NK-92 (cell line): ENCODE data around the gene TSR3.

Experiments
- DNase-seq: peaks from one replicate; lab custom pipeline; 2025; ENCODE audit not compliant: unreplicated experiment; lab: John Stamatoyannopoulos, UW

The TSR3 gene

DNA sequence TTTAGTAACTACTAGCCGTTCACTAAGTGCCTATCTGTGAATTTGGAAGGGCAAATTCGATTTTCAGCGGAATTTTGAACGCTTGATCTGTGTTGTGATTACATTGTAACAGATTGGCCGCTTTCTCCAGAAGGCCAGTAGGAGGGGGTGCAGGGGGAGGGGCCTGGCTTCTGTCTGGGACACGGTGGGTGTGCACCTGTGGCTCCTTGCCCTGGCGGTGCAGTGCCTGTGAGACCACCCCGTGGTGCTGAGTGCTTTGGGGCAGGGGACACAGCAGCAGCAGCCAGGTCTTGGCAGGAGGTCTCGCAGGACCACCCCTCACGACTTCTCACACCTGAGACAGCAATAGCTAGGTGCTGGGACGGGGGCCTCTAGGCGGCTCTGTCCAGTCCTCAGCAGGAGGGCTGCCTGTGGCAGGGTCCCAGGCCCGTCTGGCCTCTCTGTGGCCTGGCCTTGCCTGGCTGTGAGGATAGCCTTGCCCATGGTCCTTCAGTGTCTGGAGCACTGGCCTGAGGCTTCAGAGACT lies 40.4 kb downstream of the TSR3 start:
- no peak for DNase-seq

DNA sequence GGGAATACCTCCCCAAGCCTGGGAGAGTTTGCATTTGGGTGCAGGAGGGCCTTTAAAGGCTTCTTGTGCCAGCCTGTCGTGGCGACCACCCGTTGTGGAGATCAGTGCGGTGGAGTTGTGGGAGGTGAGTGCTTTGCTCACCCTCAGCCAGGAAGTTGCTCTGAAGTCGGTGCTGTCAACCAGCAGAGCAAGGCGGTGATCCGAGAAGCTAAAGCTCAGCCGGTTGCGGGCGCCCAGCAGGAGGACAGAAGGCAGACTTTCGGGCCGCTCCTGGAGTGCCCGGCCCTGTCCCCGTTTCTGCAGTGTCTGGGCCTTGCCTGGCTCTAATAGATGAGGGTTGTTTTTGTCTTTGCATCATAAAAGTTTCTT lies 40.9 kb downstream of the TSR3 start:
- no peak for DNase-seq

DNA sequence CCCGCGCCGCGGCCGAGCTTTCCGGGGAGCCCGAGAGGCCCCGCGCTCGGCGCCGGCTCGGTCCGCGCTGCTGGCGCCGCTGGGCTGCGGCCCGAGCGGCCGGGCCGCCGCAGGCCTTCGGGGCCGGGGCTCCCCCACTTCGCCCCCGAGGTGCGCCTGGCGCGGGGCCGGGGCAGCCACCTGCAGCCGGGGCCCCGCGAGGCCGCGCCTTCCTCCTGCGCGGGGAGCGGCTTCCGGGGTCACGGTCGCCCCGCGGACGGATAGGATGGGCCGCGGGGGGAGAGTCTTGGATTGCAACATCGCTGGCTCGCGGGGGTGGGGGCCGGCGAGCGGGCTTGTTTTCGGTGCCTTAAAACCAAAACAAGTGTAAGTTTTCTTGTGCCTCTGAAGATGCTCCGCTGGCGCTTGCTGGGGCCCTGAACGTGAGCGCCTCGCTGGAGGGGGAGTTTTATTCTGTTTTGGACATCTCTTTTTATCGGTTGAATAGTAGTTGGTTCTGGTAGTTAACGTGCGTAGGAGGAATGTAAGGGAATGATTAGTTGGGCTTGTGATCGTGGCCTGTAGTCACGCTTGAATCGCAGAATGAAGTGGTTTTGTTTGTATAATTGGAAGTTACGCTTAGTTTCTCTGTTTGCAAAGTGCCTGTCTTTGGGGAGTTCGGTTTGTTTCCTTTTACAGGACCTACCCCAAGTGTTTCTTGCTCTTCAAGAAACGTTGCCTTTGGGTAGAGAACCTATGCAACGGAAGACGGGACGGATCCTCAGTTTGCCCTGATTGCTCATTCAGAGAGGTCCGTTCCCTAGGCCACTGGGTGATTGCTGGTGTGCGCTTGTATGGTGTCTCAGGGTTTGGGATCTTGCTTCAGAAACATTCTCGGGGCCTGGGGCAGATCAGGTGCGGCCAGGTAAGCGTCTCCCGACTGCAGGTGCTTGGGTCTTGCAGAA lies 41.5 kb downstream of the TSR3 start:
- no peak for DNase-seq

DNA sequence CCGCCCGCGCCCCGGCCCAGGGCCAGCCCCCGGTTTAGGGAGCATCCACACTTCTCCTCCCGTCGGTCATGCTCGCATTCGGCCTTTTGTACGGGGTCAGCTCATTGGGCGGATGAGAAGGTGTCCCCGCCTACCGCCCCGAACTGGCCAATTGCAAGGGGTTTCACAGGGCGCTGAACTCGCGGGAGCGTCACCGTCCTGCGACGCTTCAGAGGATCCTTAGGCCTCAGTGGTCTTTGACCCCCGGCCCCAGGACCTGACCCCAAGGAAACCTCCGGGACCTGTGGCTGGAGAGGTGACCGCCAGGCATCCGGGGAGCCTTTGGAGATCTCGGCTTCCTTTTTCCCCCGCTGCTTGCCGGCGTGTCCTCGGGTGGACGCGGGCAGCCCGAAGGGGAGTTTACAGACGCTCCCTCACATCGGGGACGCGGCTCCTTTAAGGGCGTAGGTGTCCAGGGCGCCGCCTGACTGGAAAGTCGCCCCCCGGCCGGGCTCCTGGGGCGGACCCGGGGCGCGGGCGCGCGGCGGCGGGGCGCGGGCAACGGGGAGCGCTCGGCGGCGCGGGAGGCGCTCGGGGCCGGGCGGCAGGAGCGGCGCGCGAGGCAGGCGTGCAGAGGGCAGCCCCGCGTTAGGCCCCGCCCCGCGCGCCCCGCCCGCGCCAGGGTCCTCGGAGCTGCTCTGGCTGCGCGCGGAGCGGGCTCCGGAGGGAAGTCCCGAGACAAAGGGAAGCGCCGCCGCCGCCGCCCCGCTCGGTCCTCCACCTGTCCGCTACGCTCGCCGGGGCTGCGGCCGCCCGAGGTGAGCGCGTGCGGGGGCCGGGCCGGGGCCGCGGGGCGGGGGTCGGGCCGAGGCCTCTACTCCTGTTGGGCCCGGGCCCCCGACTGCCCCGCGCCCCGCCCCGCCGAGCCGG lies 42.4 kb downstream of the TSR3 start, which contains the start of gene UBE2I:
Gene UBE2I, plus strand, starts transcription at position 660 of the 909 bp plus-strand sequence. CDS start 4,395 bp downstream, outside the sequence.
- DNase-seq: peak; percentile 59

DNA sequence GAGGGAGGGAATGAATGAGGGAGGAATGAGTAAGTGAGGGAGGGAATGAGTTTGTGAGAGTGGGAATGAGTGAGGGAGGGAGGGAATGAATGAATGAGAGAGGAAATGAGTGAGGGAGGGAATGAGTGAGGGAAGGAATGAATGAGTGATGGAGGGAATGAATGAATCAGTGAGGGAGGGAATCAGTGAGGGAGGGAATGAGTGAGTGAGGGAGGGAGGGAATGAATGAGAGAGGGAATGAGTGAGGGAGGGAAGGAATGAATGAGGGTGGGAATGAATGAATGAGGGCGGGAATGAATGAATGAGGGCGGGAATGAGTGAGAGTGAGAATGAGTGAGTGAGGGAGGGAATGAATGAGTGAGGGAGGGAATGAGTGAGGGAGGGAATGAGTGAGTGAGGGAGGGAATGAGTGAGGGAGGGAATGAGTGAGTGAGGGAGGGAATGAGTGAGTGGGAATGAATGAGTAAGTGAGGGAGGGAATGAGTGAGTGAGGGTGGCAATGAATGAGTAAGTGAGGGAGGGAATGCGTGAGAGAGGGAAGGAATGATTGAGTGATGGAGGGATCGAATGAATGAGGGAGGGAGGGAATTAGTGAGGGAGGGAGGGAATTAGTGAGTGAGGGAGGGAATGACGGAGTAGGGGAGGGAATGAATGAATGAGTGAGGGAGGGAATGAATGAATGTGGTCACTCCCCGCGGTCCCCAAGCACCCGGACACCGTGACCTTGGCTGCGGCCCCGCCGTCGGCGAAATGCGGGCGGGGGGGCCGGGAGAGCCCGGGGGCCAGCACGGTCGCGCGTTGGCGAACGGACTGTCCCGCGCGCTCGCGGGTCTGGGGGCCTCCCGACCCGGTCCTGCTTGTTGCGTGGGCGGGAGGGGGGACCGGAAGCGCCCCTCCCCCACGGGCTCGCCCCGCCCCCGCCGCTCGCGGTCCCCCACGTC lies 43.4 kb downstream of the TSR3 start:
- no peak for DNase-seq

DNA sequence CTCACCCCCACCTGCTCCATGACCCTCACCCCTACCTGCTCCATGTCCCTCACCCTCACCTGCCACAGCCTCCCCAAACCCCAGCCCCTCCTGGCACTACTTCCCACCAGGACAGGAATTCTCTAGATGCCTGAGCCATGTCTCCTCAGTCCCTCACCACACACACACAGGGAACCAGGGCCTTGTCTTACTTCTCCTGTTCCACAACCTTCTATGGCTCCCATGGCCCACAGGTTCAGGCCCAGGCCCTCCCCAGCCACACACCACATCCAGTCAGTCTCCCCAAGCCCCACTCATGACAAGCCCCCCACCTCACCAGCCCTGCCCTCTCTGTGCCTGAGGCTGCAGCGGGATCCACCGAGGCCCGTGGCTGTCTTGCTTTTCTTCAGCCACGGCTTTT lies 45.3 kb downstream of the TSR3 start:
- no peak for DNase-seq

DNA sequence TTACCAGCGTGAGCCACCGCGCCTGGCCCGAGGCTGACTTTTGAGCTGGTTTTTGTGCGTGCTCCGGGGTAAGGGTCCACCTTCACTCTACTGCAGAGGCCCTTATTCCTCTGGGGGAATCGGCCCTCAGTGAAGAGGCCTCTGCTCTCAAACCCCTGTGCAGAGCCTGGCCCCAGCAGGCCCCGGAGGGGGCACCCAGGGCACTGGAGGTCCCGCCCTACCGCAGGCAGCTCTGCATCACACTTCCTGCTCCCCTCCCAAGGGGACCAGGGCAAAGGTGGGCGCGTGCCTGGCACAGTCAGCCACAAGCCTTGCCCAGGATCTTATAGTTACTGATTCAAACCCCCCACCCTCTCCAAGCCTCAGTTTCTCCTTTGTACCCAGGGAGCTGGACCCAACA lies 45.9 kb downstream of the TSR3 start:
- no peak for DNase-seq

DNA sequence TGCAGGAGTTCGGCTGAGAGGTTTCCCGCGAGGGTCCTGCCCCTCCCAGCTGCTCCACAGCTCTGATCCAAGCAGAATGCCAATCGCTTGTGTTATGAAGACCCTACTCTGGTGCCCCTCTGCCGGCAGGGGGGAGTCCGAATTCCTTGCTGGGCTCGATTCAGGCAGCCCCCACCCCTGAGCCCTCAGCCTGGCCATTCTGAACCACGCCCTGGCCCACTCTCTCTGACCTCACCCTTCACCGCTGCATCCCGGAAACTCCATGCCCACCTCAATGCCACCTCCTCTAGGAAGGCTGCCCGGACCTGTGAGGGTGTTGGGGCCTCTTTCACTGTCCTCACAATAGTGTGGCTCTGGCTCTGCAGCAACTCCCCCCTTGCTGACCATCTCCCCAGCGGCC lies 50.1 kb downstream of the TSR3 start:
- DNase-seq: no peak

DNA sequence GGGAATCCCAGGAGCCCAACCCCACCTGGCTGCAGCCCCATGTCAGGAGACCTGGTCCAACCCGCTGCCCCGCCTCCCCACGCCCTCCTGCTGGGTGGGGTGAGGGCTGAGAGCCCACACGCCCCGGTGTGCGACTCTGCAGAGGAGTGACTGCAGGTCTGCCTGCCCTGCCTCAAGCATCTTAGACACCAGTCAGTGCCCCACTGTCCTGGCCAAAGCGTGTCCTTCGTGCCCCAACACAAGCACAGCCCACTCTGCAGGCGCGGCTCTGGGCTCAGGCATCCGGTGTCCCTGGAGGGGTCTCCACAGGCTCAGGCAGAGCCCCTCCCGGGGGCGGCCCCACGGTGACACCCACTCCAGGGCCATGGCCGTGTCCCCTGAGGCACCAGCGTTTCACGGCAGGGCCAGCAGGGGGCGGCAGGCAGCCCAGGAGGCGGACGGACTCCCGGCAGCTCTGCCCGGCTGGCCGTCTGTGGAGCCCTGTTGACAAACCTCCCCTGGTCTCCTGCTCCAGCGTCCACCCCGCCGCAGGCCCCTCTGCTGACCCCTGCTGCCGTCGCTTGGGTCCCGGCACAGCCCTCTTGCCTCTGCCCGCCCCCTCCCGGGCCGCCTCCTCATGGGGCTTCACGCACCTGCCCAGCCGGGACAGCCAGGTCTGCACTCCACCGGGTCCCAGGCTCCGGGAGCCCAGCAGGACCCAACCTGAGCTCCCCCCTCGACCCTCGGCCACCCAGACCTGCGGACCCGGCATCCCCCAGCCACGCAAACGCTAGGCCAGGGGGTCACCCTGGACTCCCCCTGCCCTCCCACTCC lies 50.8 kb downstream of the TSR3 start:
- DNase-seq: no peak

DNA sequence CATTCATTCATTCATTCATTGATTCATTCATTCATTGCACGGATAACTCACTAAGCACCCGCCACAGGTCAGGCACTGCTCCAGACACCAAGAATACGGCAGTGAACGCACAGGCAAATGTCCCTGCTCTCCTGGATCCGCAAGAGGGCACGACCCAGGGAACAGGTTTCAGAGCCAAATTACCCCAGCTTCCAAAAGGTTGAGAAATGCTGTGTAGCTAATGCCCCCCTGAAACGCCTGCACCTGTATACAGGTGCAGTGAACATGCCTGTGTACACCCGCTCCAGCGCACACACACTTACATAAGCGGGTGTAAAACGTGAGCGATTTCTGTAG lies 51.8 kb downstream of the TSR3 start:
- no peak for DNase-seq
